ENCODE data around the gene B4GALT1. TPM values are rescaled to one million over a fixed set of nuclear protein-coding genes. Genes with fewer than 3 reads are reported as not detected.
"Not testable (repeated sequence)": the region's sequence is repeated elsewhere in the genome, so short reads cannot be mapped to it uniquely, and the experiment has no call there.

The B4GALT1 gene
- total and polyA plus RNA-seq, 12 donors, result 14.8 to 117 (median 42.6) TPM

DNA sequence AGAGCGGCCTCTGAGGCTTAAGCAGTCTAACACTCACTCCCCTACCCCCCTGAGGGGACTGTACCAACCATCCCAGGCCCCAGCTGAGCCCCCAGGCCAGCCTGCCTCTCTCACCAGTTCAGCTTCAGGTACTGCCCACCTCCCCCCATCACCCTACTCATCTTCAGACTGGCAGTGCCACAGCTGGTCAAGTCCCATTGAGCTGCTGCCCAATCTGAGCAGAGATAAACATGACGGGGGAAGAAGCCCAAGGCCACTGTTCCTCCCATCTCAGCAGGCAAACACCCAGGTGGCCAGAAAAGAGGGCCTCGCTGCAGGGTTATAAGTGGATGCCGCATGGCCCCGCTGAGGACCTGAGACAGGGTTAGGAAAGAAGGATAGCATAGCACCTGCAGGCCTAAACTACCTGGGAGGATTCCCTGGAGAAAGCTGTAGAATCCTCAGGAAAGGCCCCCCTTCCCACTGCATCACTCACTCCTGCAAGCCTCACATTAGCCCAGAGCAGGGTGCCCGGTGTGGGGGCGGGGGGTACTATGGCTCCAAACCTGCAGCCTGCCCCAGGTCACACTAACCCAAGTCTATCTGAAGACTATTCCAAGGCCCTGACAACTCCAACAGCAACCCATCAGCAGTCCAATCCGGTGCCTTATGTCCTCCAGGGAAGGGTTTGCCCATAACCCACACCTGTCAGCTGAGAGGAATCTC is 3.6 kb downstream of the B4GALT1 start:
- whole genome bisulfite sequencing, 2 donors, result 66 to 74% methylated on average over 8 of the region's 8 CpGs

DNA sequence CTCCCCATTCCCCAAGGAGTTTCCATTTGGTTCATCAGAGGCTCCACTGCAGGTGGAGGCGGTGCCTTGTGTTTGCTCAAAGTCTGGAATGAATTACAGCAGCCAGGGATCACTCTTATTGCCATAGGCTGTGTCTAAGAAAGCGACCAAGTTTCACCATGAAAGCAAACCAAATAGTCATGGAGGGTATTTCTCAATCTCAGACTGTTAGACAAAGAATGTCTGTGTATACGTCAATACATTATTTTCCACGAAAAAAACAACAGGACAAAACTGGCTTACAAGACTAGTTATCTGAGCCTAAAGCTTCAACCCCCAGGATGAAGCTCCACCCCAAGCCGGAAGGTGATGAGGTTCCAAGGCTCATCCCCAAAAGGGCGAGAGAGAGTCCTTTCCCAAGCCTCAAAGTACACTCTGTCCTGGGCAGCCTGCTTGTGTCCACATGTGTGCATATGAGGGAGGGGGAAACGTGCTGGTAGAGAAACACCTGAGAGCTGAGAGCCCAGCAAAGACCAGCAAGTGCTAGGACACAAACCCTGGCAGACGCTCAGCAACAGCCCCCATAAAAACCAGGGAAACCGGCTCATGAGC is 4.3 kb downstream of the B4GALT1 start:
- intact Hi-C loops (cut with DNase I), result loop anchor here in 1 of 10 donors (10.0 kb wide), 1 partner anchor 58 kb away; no protein-coding TSS in a partner anchor
- WGBS, 2 donors, result 43 to 48% methylated on average over 9 of the region's 9 CpGs
- DNase-seq (no peak), ATAC-seq (peak in 1 of 8 donors; percentile 10)
- H3K27ac ChIP-seq, result peak overlapping the region; percentile 92 to 100 (median 100)
- H3K9me3 ChIP-seq, result no peaks in the 10 kb centered on the region
- peak overlapping the region in 8 of 10 donors; percentile 74 to 100 (median 96) for H3K4me3 ChIP-seq
- TF ChIP-seq, protein P1, sequence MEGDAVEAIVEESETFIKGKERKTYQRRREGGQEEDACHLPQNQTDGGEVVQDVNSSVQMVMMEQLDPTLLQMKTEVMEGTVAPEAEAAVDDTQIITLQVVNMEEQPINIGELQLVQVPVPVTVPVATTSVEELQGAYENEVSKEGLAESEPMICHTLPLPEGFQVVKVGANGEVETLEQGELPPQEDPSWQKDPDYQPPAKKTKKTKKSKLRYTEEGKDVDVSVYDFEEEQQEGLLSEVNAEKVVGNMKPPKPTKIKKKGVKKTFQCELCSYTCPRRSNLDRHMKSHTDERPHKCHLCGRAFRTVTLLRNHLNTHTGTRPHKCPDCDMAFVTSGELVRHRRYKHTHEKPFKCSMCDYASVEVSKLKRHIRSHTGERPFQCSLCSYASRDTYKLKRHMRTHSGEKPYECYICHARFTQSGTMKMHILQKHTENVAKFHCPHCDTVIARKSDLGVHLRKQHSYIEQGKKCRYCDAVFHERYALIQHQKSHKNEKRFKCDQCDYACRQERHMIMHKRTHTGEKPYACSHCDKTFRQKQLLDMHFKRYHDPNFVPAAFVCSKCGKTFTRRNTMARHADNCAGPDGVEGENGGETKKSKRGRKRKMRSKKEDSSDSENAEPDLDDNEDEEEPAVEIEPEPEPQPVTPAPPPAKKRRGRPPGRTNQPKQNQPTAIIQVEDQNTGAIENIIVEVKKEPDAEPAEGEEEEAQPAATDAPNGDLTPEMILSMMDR (IDR thresholded peaks at IDR 0.05), result no peak
- peaks cover 47 to 89% (median 81%) of the 10 kb centered on the region in 9 donors for H3K4me1 ChIP-seq
- H3K36me3 ChIP-seq, result no peaks in the 10 kb centered on the region
- no peaks in the 10 kb centered on the region for H3K27me3 ChIP-seq

More for the DNA sequence above, 3.6 kb downstream of the B4GALT1 start:
- Histone ChIP-seq H3K4me3 (peak overlapping the region in 9 of 10 donors; percentile 74 to 100 (median 96)), H3K27me3 (no peaks in the 10 kb centered on the region), H3K36me3 (no peaks in the 10 kb centered on the region), H3K9me3 (no peaks in the 10 kb centered on the region), H3K4me1 (peaks cover 40 to 89% (median 80%) of the 10 kb centered on the region in 9 donors), H3K27ac (peak overlapping the region; percentile 92 to 100 (median 100))
- TF ChIP-seq, protein P1 (IDR thresholded peaks at IDR 0.05), result no peak
- intact Hi-C loops (cut with DNase I), result loop anchor here in 1 of 10 donors (10.0 kb wide), 1 partner anchor 59 kb away; no protein-coding TSS in a partner anchor
- no peak for DNase-seq
- no peak for ATAC-seq

DNA sequence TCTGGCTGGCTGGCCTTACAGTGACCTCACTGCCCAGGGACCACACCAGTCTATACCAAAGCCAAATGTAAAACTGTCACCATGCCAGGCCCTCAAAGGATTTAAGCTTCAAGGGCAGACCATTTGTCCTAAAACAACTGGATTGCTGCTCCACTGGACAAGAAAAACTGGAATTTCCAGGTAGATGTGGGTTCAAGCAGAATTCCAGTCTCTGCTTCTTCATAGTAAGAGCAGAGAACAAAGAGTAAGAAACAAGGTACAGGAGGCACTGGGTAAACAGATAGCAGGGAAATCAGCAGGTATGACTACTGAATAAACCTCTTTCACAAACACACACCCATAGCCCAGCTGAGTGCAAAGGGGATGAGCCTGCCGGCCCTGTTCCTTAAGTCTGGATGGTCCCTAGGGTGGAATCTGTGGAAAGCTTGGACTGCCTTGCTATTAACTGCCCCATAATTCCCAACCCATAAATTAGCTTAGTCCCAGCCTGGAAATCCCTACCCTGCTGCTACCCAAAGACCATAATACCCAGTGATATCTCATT is 5.5 kb downstream of the B4GALT1 start:
- intact Hi-C loops (cut with DNase I), result loop anchor here in 1 of 10 donors (10.0 kb wide), 1 partner anchor 57 kb away; no protein-coding TSS in a partner anchor
- TF ChIP-seq, protein P1 (IDR thresholded peaks at IDR 0.05), result no peak
- H3K27me3 ChIP-seq, result no peaks in the 10 kb centered on the region
- no peak for ATAC-seq
- peak overlapping the region in 6 of 10 donors; percentile 5 to 86 (median 9) for H3K4me3 ChIP-seq
- H3K27ac ChIP-seq, result peak overlapping the region; percentile 92 to 100 (median 100)
- H3K9me3 ChIP-seq, result no peaks in the 10 kb centered on the region
- 8 to 25% methylated on average over 1 of the region's 1 CpG for WGBS, 2 donors
- DNase-seq, result no peak
- no peaks in the 10 kb centered on the region for H3K36me3 ChIP-seq
- H3K4me1 ChIP-seq, result peaks cover 50 to 96% (median 89%) of the 10 kb centered on the region in 9 donors

DNA sequence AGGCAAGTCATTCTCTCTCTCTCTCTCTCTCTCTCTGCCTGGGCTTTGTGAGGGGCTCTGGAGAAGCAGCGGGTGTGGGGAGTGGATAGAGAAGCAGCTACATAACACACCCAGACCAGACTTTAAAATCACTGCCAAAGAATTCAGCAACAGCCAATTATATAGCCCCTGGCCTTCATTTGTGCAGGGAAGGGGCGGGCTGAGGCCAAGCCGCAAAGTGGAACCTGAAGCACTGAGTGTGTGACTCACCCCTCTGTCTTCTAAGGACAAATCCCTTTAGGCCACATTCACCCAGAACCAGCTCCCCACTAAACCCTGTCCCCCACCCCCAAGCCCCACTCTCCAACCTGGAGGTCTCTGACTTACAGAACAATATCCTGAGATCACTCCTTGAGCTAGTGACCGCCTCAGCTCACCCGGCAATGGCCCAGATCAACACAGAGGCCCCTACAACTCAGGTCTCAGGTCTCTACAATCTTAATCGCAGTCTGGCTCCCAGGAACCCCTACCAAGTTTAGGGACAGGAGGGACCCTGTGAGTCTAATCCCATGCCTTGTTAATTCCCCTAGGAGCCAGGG is 6.0 kb downstream of the B4GALT1 start:
- DNase-seq (peak; percentile 48 to 59), ATAC-seq (peak; percentile 4 to 44 (median 29))
- Histone ChIP-seq H3K9me3 (no peaks in the 10 kb centered on the region), H3K4me3 (peak overlapping the region in 6 of 10 donors; percentile 5 to 86 (median 9)), H3K36me3 (no peaks in the 10 kb centered on the region), H3K4me1 (peaks cover 52 to 100% (median 93%) of the 10 kb centered on the region in 9 donors), H3K27ac (peak overlapping the region; percentile 68 to 100 (median 99)), H3K27me3 (no peaks in the 10 kb centered on the region)
- TF ChIP-seq, protein P1 (IDR thresholded peaks at IDR 0.05), result no peak
- 26 to 30% methylated on average over 6 of the region's 6 CpGs for WGBS, 2 donors
- intact Hi-C loops (cut with DNase I), result loop anchor here in 1 of 10 donors (10.0 kb wide), 1 partner anchor 56 kb away; no protein-coding TSS in a partner anchor

DNA sequence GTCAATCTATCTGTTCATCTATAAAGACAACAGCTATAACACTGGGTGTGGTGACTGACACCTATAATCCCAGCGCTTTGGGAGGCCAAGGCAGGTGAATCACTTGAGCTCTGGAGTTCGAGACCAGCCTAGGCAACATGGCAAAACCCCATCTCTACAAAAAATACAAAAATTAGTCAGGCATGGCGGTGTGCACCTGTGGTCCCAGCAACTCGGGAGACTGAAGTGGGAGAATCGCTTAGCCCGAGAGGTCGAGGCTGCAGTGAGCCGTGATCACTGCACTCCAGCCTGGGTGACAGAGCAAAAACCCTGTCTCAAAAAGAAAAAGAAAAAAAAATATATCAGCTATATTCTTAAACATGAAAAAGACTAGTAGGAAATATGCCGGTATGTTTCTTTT is 6.7 kb downstream of the B4GALT1 start:
- intact Hi-C loops (cut with DNase I), result loop anchor here in 1 of 10 donors (10.0 kb wide), 1 partner anchor 56 kb away; no protein-coding TSS in a partner anchor
- peak overlapping the region in 1 of 10 donors; percentile 26 for H3K4me3 ChIP-seq
- not testable (repeated sequence) for DNase-seq

More for the DNA sequence above, 6.7 kb downstream of the B4GALT1 start:
- H3K36me3 ChIP-seq, H3K27me3 ChIP-seq, H3K9me3 ChIP-seq, ATAC-seq: not testable (repeated sequence)
- Histone ChIP-seq H3K27ac (peak overlapping the region; percentile 68 to 100 (median 99)), H3K4me1 (peaks cover 52 to 100% (median 99%) of the 10 kb centered on the region in 9 donors)
- WGBS, 2 donors, result 71 to 77% methylated on average over 9 of the region's 9 CpGs

All from heart right ventricle (tissue), 16 donors.